GM18520 (cell line): ENCODE measurements around the gene GMDS.

Source experiments
- ATAC-seq: cut with Tn5 transposase; IDR thresholded peaks from one replicate; pipeline ENCODE4 v1.9.1; 2021; ENCODE audit not compliant: unreplicated experiment

GMDS gene

GRCh38 chr6:1610497-1611321 is 634.7 kb downstream of the GMDS start:
- ATAC-seq: no peak

GRCh38 chr6:1609648-1610496 is 635.5 kb downstream of the GMDS start, which contains the start of gene FOXC1:
Gene FOXC1 (plus strand): TSS chr6:1609915. CDS start chr6:1610446, 531 bp downstream.
- no peak for ATAC-seq

- ATAC-seq: no peak
Measured at GRCh38 chr6:1609041-1609647, 636.3 kb downstream of the GMDS start.

- no peak for ATAC-seq
Measured at GRCh38 chr6:1608222-1609040, 637.0 kb downstream of the GMDS start.

GRCh38 chr6:1607516-1608221 is 637.7 kb downstream of the GMDS start:
- no peak for ATAC-seq

GRCh38 chr6:1606780-1607515 is 638.5 kb downstream of the GMDS start:
- ATAC-seq: no peak

- no peak for ATAC-seq
Measured at GRCh38 chr6:1605893-1606779, 639.3 kb downstream of the GMDS start.

- ATAC-seq: no peak
Measured at GRCh38 chr6:1605004-1605892, 640.2 kb downstream of the GMDS start.

GRCh38 chr6:1604158-1605003 is 641.0 kb downstream of the GMDS start:
- no peak for ATAC-seq

- no peak for ATAC-seq
Measured at GRCh38 chr6:1603708-1604107, 641.7 kb downstream of the GMDS start.

- ATAC-seq: no peak
Measured at GRCh38 chr6:1602049-1602713, 643.2 kb downstream of the GMDS start.

GRCh38 chr6:1601158-1602048 is 644.0 kb downstream of the GMDS start:
- ATAC-seq: no peak

- no peak for ATAC-seq
Measured at GRCh38 chr6:1600764-1601157, 644.6 kb downstream of the GMDS start.

GRCh38 chr6:1600063-1600763 is 645.2 kb downstream of the GMDS start:
- ATAC-seq: no peak
